OCI-LY3 (cell line): ENCODE data around the gene TBC1D16.

Experiments used
- CTCF ChIP-seq: fragments of 200-600, 300-600 bp; sonication (generic); IDR thresholded peaks from 2 replicates; pipeline ENCODE4 v1.5.1; 2014; ENCODE audit warnings: antibody characterized with exemption, low read length, low read depth
- EZH2phosphoT487 ChIP-seq: fragments of 200-600 bp; shearing (Covaris generic); IDR thresholded peaks from 2 replicates; pipeline ENCODE4 v1.6.1; 2018; ENCODE audit warnings: antibody characterized with exemption, mixed run types, low read depth

GRCh38 chr17:79933863-79934652, 101.6 kb downstream of the TBC1D16 start:
- TF ChIP-seq CTCF (peak; percentile 29), EZH2phosphoT487 (no peak)
